OCI-M2 (cell line): Measurements from ENCODE around the gene EPAS1.

Experiments
- DNase-seq: peaks from one replicate; lab custom pipeline; 2025; ENCODE audit not compliant: unreplicated experiment; lab: John Stamatoyannopoulos, UW

EPAS1 gene

GRCh38 chr2:46319711-46320110 lies 22.5 kb downstream of the EPAS1 start:
- no peak for DNase-seq

GRCh38 chr2:46320141-46320567 lies 22.9 kb downstream of the EPAS1 start:
- no peak for DNase-seq

GRCh38 chr2:46323730-46324129 lies 26.5 kb downstream of the EPAS1 start:
- no peak for DNase-seq

- no peak for DNase-seq
Measured at GRCh38 chr2:46325182-46325928, 28.1 kb downstream of the EPAS1 start.

GRCh38 chr2:46326231-46326980 lies 29.2 kb downstream of the EPAS1 start:
- no peak for DNase-seq

- no peak for DNase-seq
Measured at GRCh38 chr2:46327627-46328026, 30.4 kb downstream of the EPAS1 start.

- no peak for DNase-seq
Measured at GRCh38 chr2:46328291-46328690, 31.1 kb downstream of the EPAS1 start.

GRCh38 chr2:46328829-46329228 lies 31.6 kb downstream of the EPAS1 start:
- DNase-seq, result no peak

GRCh38 chr2:46329340-46329739 lies 32.1 kb downstream of the EPAS1 start:
- no peak for DNase-seq

- DNase-seq, result no peak
Measured at GRCh38 chr2:46329803-46330775, 32.9 kb downstream of the EPAS1 start.

GRCh38 chr2:46331109-46331766 lies 34.0 kb downstream of the EPAS1 start:
- DNase-seq, result no peak

- no peak for DNase-seq
Measured at GRCh38 chr2:46332686-46333281, 35.6 kb downstream of the EPAS1 start.

GRCh38 chr2:46333912-46334311 lies 36.7 kb downstream of the EPAS1 start:
- no peak for DNase-seq

- DNase-seq, result no peak
Measured at GRCh38 chr2:46334389-46335271, 37.4 kb downstream of the EPAS1 start.

- no peak for DNase-seq
Measured at GRCh38 chr2:46335391-46336282, 38.4 kb downstream of the EPAS1 start.

- no peak for DNase-seq
Measured at GRCh38 chr2:46336283-46336959, 39.2 kb downstream of the EPAS1 start.

- DNase-seq, result no peak
Measured at GRCh38 chr2:46337208-46337994, 40.2 kb downstream of the EPAS1 start.
